ENCODE results near the gene RBBP8.

- TF ChIP-seq ZNF274 (IDR thresholded peaks at IDR 0.05; ENCODE audit: low read depth, low read length) (no peak), YY1 (IDR thresholded peaks at IDR 0.05; ENCODE audit: insufficient read depth, insufficient read length) (no peak)
Measured at GRCh38 chr18:22964722-22965121, 31.6 kb downstream of the RBBP8 start.

Data from NT2/D1 (cell line).